Measurements from ENCODE around the gene CFAP74. TPM values are rescaled to one million over a fixed set of nuclear protein-coding genes. Genes with fewer than 3 reads are reported as not detected.

CFAP74 gene
- total and polyA plus RNA-seq, 2 donors (not counting 3 experiments of a cell fraction or from before 2014, with no cell fraction given) = not detected

DNA sequence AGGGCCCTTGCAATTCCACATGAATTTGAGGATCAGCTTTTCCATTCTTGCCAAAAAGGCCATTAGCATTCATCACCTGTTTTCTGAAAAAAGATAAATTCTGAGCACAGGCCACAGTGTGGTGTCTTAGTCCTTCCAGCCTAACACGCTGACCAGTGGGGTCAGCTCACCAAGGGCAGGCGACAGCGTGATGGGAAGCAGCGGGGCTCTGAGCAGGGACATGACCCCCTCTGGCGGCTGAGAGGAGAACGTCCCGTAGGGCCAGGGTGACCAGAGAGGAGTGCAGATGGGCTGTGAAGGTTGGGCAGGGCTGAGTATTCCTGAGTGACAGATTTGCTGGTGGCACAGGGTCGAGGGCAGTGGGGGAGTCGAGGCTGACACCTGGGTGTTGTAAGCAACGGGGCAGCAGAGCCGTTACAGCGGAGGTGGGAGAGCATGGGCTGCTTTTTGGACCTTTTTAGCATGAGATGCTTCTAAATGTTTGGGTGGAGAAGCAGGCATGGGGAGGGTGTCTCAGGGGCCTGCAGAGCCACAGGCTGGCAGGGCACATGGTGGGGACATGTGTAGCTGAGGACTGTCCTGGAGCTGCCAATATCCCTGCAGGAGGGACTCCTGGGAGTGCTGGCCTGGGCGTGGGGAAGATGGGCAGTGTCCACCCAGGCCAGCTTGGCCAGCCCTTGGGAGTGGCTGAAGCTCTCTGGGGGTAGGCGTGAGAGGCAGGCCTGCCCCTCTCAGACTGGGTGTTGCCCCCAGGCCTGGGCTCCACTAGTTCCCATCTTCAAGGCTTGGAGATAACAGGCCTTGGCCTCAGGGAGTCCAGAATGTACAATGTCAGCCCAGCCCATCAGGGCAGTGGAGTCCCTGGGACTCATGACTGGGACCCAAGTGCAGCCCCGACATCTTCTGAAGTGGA, 97.1 kb downstream of the CFAP74 start:
- Histone ChIP-seq H3K9ac (replicated peaks; ENCODE audit: extremely low read depth, insufficient read depth, low read length) (no peak overlapping the region), H3K4me1 (ENCODE audit: control insufficient read depth, extremely low read depth, insufficient read depth, low read length) (peaks cover 11% of the 10 kb centered on the region), H3K4me2 (ENCODE audit: insufficient read depth, low read length) (no peak overlapping the region), H3K79me2 (ENCODE audit: control insufficient read depth, insufficient read depth, low read length) (peaks cover 3% of the 10 kb centered on the region), H4K20me1 (replicated peaks; ENCODE audit: control insufficient read depth, extremely low read depth, insufficient read depth, low read length) (no peaks in the 10 kb centered on the region), H3K4me3 (replicated peaks in 1 of 3; ENCODE audit: insufficient read depth in 1 of 3, low read depth in 1 of 3, low read length in 3 of 3) (no peak overlapping the region), H3K27ac (ENCODE audit: insufficient read depth, low read depth, low read length) (no peak overlapping the region), H3K27me3 (ENCODE audit: control insufficient read depth in 2 of 2, insufficient read depth in 2 of 2, low read length in 2 of 2) (no peaks in the 10 kb centered on the region), H3K9me1 (replicated peaks; ENCODE audit: control insufficient read depth, extremely low read depth, insufficient read depth, low read length) (no peaks in the 10 kb centered on the region), H3K9me3 (replicated peaks; ENCODE audit: control insufficient read depth, insufficient read depth, low read length) (no peaks in the 10 kb centered on the region), H2AFZ (ENCODE audit: low read depth, low read length) (no peak overlapping the region), H3K36me3 (ENCODE audit: control insufficient read depth in 2 of 2, extremely low read depth in 1 of 2, insufficient read depth in 2 of 2, low read length in 2 of 2) (no peaks in the 10 kb centered on the region)
- dilution Hi-C loops (cut with MboI; ENCODE audit: extremely low pct_ligation_motif_present, low sequenced_read_pairs) = no loop called here
- BruUV-seq (replicated peaks) = no TSS peak
- intact Hi-C loops (cut with micrococcal nuclease) = loop anchor here (1.0 to 5.0 kb wide), 5 partner anchors 15 to 117 kb away; partner anchors contain the start of gene GNB1
- DNase-seq (ENCODE audit: low read depth, low spot score) (peak; percentile 78), FAIRE-seq (peak; percentile 93)
- TF ChIP-seq, protein P1, sequence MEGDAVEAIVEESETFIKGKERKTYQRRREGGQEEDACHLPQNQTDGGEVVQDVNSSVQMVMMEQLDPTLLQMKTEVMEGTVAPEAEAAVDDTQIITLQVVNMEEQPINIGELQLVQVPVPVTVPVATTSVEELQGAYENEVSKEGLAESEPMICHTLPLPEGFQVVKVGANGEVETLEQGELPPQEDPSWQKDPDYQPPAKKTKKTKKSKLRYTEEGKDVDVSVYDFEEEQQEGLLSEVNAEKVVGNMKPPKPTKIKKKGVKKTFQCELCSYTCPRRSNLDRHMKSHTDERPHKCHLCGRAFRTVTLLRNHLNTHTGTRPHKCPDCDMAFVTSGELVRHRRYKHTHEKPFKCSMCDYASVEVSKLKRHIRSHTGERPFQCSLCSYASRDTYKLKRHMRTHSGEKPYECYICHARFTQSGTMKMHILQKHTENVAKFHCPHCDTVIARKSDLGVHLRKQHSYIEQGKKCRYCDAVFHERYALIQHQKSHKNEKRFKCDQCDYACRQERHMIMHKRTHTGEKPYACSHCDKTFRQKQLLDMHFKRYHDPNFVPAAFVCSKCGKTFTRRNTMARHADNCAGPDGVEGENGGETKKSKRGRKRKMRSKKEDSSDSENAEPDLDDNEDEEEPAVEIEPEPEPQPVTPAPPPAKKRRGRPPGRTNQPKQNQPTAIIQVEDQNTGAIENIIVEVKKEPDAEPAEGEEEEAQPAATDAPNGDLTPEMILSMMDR (IDR thresholded peaks at IDR 0.05; ENCODE audit: extremely low read depth in 1 of 2, insufficient read depth in 1 of 2, low read depth in 1 of 2, low read length in 2 of 2) = peak; percentile 97 to 98
- no peak for TF ChIP-seq JUN (IDR thresholded peaks at IDR 0.05; ENCODE audit: borderline replicate concordance, insufficient read depth, insufficient read length, low read depth)
- POLR2A ChIA-PET = no interaction called here
- CTCF ChIA-PET = interaction anchor here (0.6 to 2.4 kb wide), 44 partner anchors 8 to 356 kb away, joined by 3 to 28 read pairs (median 5); partner anchors contain the start of genes CALML6 and CDK11A

DNA sequence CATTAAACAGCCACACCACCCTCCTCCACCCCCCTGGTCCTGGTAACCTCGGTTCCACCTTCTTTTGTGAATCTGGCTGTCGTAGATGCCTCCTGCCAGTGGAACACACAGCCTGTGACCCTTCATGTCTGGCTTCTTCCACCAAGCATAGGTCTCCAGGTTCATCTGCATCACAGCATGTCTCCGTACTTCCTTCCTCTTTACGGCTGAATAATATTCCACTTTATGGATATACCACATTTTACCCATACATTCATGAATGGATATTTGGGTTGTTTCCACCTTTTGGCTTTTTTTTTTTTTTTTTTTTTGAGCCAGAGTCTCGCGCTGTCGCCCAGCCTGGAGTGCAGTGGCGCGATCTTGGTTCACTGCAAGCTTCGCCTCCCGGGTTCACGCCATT, 100.4 kb downstream of the CFAP74 start:
- DNase-seq (ENCODE audit: low read depth, low spot score) (no peak), FAIRE-seq (no peak)
- TF ChIP-seq POLR2AphosphoS5 (IDR thresholded peaks at IDR 0.05; ENCODE audit: insufficient read depth, low read depth, low read length) (no peak), POLR2A (IDR thresholded peaks at IDR 0.05; ENCODE audit: low read depth, low read length) (no peak), GATA2 (IDR thresholded peaks at IDR 0.05; ENCODE audit: insufficient read depth, insufficient read length, low read depth, low read length) (no peak), EZH2 (IDR thresholded peaks at IDR 0.05; ENCODE audit: borderline replicate concordance, low read depth, low read length, severe bottlenecking) (no peak), JUN (IDR thresholded peaks at IDR 0.05; ENCODE audit: borderline replicate concordance, insufficient read depth, insufficient read length, low read depth) (no peak), FOS (IDR thresholded peaks at IDR 0.05; ENCODE audit: borderline replicate concordance, insufficient read depth, low read length) (no peak), MYC (IDR thresholded peaks at IDR 0.05; ENCODE audit: low read depth, low read length) (no peak)
- TF ChIP-seq, protein P2, sequence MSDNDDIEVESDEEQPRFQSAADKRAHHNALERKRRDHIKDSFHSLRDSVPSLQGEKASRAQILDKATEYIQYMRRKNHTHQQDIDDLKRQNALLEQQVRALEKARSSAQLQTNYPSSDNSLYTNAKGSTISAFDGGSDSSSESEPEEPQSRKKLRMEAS (IDR thresholded peaks at IDR 0.05; ENCODE audit: insufficient read depth, insufficient read length) = no peak
- TF ChIP-seq, protein P1 (IDR thresholded peaks at IDR 0.05; ENCODE audit: extremely low read depth in 1 of 2, insufficient read depth in 1 of 2, low read depth in 1 of 2, low read length in 2 of 2) = no peak
- Histone ChIP-seq H3K27ac (ENCODE audit: insufficient read depth, low read depth, low read length) (no peak overlapping the region), H3K9ac (replicated peaks; ENCODE audit: extremely low read depth, insufficient read depth, low read length) (no peak overlapping the region), H4K20me1 (replicated peaks; ENCODE audit: control insufficient read depth, extremely low read depth, insufficient read depth, low read length) (no peaks in the 10 kb centered on the region), H3K9me3 (replicated peaks; ENCODE audit: control insufficient read depth, insufficient read depth, low read length) (no peaks in the 10 kb centered on the region), H3K79me2 (ENCODE audit: control insufficient read depth, insufficient read depth, low read length) (peaks cover 1% of the 10 kb centered on the region), H3K9me1 (replicated peaks; ENCODE audit: control insufficient read depth, extremely low read depth, insufficient read depth, low read length) (no peaks in the 10 kb centered on the region), H3K27me3 (ENCODE audit: control insufficient read depth in 2 of 2, insufficient read depth in 2 of 2, low read length in 2 of 2) (no peaks in the 10 kb centered on the region), H3K36me3 (ENCODE audit: control insufficient read depth in 2 of 2, extremely low read depth in 1 of 2, insufficient read depth in 2 of 2, low read length in 2 of 2) (no peaks in the 10 kb centered on the region), H3K4me3 (replicated peaks in 1 of 3; ENCODE audit: insufficient read depth in 1 of 3, low read depth in 1 of 3, low read length in 3 of 3) (no peak overlapping the region), H3K4me2 (ENCODE audit: insufficient read depth, low read length) (no peak overlapping the region), H2AFZ (ENCODE audit: low read depth, low read length) (no peak overlapping the region), H3K4me1 (ENCODE audit: control insufficient read depth, extremely low read depth, insufficient read depth, low read length) (peaks cover 3% of the 10 kb centered on the region)
- no TSS peak for BruUV-seq (replicated peaks)
- POLR2A ChIA-PET = no interaction called here
- CTCF ChIA-PET = interaction anchor here (1.0 kb wide), 1 partner anchor 44 kb away, joined by 4 read pairs; no protein-coding TSS in a partner anchor
- intact Hi-C loops (cut with micrococcal nuclease) = no loop called here
- dilution Hi-C loops (cut with MboI; ENCODE audit: extremely low pct_ligation_motif_present, low sequenced_read_pairs) = no loop called here

Measured in endothelial cell of umbilical vein (primary cell).